ENCODE results near the gene HTR1B.
A peak's percentile ranks its signal among the peaks of the same experiment; 100 is the strongest.

Gene HTR1B

GRCh38 chr6:77466055-77466450 is 2.8 kb upstream of the HTR1B start:
- peak; percentile 56 for TF ChIP-seq CTCF (IDR thresholded peaks at IDR 0.05)
- Histone ChIP-seq H3K4me3 (peak overlapping the region; percentile 74), H3K27ac (peak overlapping the region; percentile 72 to 94)
- DNase-seq (ENCODE audit: low spot score): no peak

GRCh38 chr6:77464495-77464867 is 1.2 kb upstream of the HTR1B start:
- Histone ChIP-seq H3K27ac (peak overlapping the region; percentile 63 to 94), H3K4me3 (peak overlapping the region; percentile 84)
- TF ChIP-seq CTCF (IDR thresholded peaks at IDR 0.05): no peak
- no peak for DNase-seq (ENCODE audit: low spot score)

- Histone ChIP-seq H3K27ac (peak overlapping the region; percentile 63 to 94), H3K4me3 (peak overlapping the region; percentile 84)
- no peak for TF ChIP-seq CTCF (IDR thresholded peaks at IDR 0.05)
- DNase-seq (ENCODE audit: low spot score): no peak
These were observed 687 bp upstream of the HTR1B start for GRCh38 chr6:77463861-77464494.

- TF ChIP-seq CTCF (IDR thresholded peaks at IDR 0.05): peak; percentile 32
- peak; percentile 79 for DNase-seq (ENCODE audit: low spot score)
- peak overlapping the region; percentile 63 to 94 for H3K27ac ChIP-seq
- peak overlapping the region; percentile 84 for H3K4me3 ChIP-seq
These were observed 658 bp downstream of the HTR1B start for GRCh38 chr6:77462359-77463307.

- DNase-seq (ENCODE audit: low spot score): no peak
- peak overlapping the region; percentile 84 for H3K4me3 ChIP-seq
- no peak for TF ChIP-seq CTCF (IDR thresholded peaks at IDR 0.05)
- H3K27ac ChIP-seq: peak overlapping the region; percentile 63 to 94
These were observed 1.5 kb downstream of the HTR1B start for GRCh38 chr6:77461796-77462195.

- Histone ChIP-seq H3K4me3 (no peak overlapping the region), H3K27ac (peak overlapping the region; percentile 1 to 3)
- no peak for DNase-seq (ENCODE audit: low spot score)
- no peak for TF ChIP-seq CTCF (IDR thresholded peaks at IDR 0.05)
These were observed 4.9 kb downstream of the HTR1B start for GRCh38 chr6:77458421-77458820.

Data from coronary artery (tissue), 2 donors.